ENCODE results near the gene TMEM250. TPM values are rescaled to one million over a fixed set of nuclear protein-coding genes. Genes with fewer than 3 reads are reported as not detected.
A peak's percentile ranks its signal among the peaks of the same experiment; 100 is the strongest.

Gene TMEM250
- total and polyA plus RNA-seq, 9 of the 15 experiments (the other 6 are each of a cell fraction or from before 2014, with no cell fraction given), result 0.32 to 44.6 (median 12.2) TPM

DNA sequence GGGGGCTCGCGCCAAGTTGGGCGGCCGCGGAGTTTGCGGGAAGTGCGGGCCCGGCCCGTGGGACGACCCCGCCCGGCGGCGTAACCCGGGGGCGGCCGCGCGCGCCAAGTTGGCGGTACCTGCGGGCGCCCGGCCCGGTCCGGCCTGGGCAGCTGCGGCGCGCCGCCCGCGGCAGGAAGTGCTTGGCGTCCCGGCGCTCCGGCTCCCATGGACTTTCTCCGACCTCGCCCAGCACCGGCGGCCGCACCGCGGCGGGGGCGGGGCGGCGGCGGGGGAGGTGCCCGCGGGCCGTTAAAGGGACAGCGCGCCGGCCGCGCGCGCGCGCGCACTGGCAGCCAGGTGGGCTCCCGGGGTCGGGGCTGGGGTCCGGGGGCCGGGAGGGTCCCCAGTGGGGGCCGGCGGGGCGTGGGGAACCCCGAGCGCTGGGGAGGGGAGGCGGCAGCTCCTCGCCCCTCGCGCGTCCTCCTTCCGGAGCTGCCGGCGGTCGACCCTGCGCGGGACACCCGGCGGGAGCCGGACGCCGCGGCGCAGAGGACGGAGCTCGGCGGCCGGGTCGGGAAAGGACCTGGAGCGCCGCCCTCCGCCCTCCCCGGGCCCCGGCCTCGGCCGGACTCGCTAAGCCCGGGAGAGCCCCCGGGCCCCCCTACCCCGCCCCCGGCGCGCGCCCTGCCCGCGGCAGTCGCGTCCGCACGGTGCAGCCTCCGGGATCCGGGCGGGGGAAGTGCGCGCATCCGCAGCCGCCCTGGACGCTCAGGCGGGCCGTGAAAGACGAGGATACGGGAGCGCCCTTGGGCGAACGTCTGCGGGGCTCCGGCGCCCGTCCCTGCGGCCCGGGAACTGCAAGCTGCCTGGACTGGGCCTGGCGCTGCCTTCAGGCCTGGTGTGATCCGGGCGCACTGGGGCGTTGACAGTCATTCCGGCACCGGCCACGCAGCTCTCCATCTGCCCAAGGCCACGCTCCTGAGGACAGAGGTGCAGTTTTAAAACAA, 23.3 kb downstream of the TMEM250 start, which contains the start of gene NACC2:
Gene NACC2, minus strand, starts transcription at position 220 of the 989 bp plus-strand sequence. CDS start 44,768 bp downstream, outside the sequence.
- H3K9me3 ChIP-seq (replicated peaks; ENCODE audit: control insufficient read depth, insufficient read depth, low read depth, low read length), result no peaks in the 10 kb centered on the region
- peak; percentile 75 to 82 (median 80) for DNase-seq (ENCODE audit: extremely low read depth in 1 of 4, low spot score in 3 of 4)
- WGBS (ENCODE audit: insufficient coverage, low coverage, missing lambda C conversion rate), result 3% methylated on average over 28 of the region's 143 CpGs
- intact Hi-C loops (cut with micrococcal nuclease), result loop anchor here (2.0 to 10.0 kb wide), 2 partner anchors 13 to 131 kb away; partner anchors contain the start of gene UBAC1
- ATAC-seq, result peak; percentile 64
- peak within 1 kb of the TSS; percentile 93 for H3K27ac ChIP-seq (ENCODE audit: extremely low read depth, low read depth, low read length)
- H3K27me3 ChIP-seq (ENCODE audit: control insufficient read depth in 2 of 2, insufficient read depth in 2 of 2, low read length in 2 of 2), result no peaks in the 10 kb centered on the region
- H2AFZ ChIP-seq (ENCODE audit: low read depth, low read length), result peak within 1 kb of the TSS; percentile 62
- H3K9me1 ChIP-seq (ENCODE audit: control insufficient read depth, insufficient read depth, low read length), result no peaks in the 10 kb centered on the region
- H3K4me2 ChIP-seq (ENCODE audit: insufficient read depth, low read length), result peak within 1 kb of the TSS; percentile 84
- peak within 1 kb of the TSS; percentile 70 for H3K4me3 ChIP-seq
- peaks cover 44% of the 10 kb centered on the region for H3K79me2 ChIP-seq (ENCODE audit: control insufficient read depth, insufficient read depth, low read length)
- peaks cover 22% of the 10 kb centered on the region; the same call in 2 of the 3 replicates for H3K36me3 ChIP-seq (ENCODE audit: control insufficient read depth, insufficient read depth, low read length)
- no TSS peak for BruUV-seq (replicated peaks)
- peaks cover 22 to 72% of the 10 kb centered on the region in 2 experiments; a peak in 4 of 5 replicates for H3K4me1 ChIP-seq (replicated peaks in 1 of 2; ENCODE audit: control insufficient read depth in 2 of 2, insufficient read depth in 2 of 2, low read length in 2 of 2)
- H4K20me1 ChIP-seq (replicated peaks; ENCODE audit: control insufficient read depth, insufficient read depth, low read length), result peaks cover 8% of the 10 kb centered on the region; the same call in 1 of the 2 replicates
- POLR2A ChIA-PET, result interaction anchor here (0.6 to 1.4 kb wide), 3 partner anchors 11 to 16 kb away, joined by 3 read pairs; no protein-coding TSS in a partner anchor
- H3K9ac ChIP-seq (ENCODE audit: insufficient read depth in 1 of 2, low read depth in 2 of 2, low read length in 2 of 2), result peak within 1 kb of the TSS; percentile 78 to 98
- no peak for FAIRE-seq
- CTCF ChIA-PET (ENCODE audit: low intra/inter-chr PET ratio), result no interaction called here
- in situ Hi-C loops (cut with MboI), result no loop called here
- TF ChIP-seq GABPB1 (CRISPR knock-in tag; IDR thresholded peaks at IDR 0.05) (peak; percentile 50; the same call in 1 of the 2 replicates), SIN3A (IDR thresholded peaks at IDR 0.05; ENCODE audit: borderline replicate concordance in 2 of 2, control insufficient read depth in 1 of 2, low read depth in 2 of 2, low read length in 2 of 2) (peak; percentile 56 to 67; a peak in 2 of 4 replicates), RBBP5 (IDR thresholded peaks at IDR 0.05; ENCODE audit: borderline replicate concordance, insufficient read depth, low read length, poor library complexity, severe bottlenecking) (peak; percentile 55), RB1 (IDR thresholded peaks at IDR 0.05; ENCODE audit: low read depth) (0 out of 2 replicates have a peak, but pooled peaks have one; percentile 51), ZNF589 (CRISPR knock-in tag; IDR thresholded peaks at IDR 0.05; ENCODE audit: low read depth) (no peak), SMAD4 (CRISPR knock-in tag; conservative IDR thresholded peaks at IDR 0.05) (peak; percentile 23), ZFX (CRISPR knock-in tag; IDR thresholded peaks at IDR 0.05) (peak; percentile 57), L3MBTL2 (IDR thresholded peaks at IDR 0.05) (peak; percentile 20; the same call in 1 of the 2 replicates), POLR2H (tag; IDR thresholded peaks at IDR 0.05; ENCODE audit: low read depth) (no peak), ZNF766 (CRISPR knock-in tag; conservative IDR thresholded peaks at IDR 0.05) (0 out of 2 replicates have a peak, but pooled peaks have one; percentile 41), XRCC5 (IDR thresholded peaks at IDR 0.05; ENCODE audit: low read depth, low read length) (no peak), BRCA1 (IDR thresholded peaks at IDR 0.05) (no peak), BRCA1 (CRISPR knock-in tag; IDR thresholded peaks at IDR 0.05) (no peak)
- TF ChIP-seq, protein P1, sequence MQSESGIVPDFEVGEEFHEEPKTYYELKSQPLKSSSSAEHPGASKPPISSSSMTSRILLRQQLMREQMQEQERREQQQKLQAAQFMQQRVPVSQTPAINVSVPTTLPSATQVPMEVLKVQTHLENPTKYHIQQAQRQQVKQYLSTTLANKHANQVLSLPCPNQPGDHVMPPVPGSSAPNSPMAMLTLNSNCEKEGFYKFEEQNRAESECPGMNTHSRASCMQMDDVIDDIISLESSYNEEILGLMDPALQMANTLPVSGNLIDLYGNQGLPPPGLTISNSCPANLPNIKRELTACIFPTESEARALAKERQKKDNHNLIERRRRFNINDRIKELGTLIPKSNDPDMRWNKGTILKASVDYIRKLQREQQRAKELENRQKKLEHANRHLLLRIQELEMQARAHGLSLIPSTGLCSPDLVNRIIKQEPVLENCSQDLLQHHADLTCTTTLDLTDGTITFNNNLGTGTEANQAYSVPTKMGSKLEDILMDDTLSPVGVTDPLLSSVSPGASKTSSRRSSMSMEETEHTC (IDR thresholded peaks at IDR 0.05), result no peak
- TF ChIP-seq, protein P2, sequence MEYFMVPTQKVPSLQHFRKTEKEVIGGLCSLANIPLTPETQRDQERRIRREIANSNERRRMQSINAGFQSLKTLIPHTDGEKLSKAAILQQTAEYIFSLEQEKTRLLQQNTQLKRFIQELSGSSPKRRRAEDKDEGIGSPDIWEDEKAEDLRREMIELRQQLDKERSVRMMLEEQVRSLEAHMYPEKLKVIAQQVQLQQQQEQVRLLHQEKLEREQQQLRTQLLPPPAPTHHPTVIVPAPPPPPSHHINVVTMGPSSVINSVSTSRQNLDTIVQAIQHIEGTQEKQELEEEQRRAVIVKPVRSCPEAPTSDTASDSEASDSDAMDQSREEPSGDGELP (CRISPR knock-in tag; IDR thresholded peaks at IDR 0.05; ENCODE audit: borderline replicate concordance), result peak; percentile 47; the same call in 1 of the 2 replicates
- TF ChIP-seq, protein P3, sequence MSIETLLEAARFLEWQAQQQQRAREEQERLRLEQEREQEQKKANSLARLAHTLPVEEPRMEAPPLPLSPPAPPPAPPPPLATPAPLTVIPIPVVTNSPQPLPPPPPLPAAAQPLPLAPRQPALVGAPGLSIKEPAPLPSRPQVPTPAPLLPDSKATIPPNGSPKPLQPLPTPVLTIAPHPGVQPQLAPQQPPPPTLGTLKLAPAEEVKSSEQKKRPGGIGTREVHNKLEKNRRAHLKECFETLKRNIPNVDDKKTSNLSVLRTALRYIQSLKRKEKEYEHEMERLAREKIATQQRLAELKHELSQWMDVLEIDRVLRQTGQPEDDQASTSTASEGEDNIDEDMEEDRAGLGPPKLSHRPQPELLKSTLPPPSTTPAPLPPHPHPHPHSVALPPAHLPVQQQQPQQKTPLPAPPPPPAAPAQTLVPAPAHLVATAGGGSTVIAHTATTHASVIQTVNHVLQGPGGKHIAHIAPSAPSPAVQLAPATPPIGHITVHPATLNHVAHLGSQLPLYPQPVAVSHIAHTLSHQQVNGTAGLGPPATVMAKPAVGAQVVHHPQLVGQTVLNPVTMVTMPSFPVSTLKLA (conservative IDR thresholded peaks at IDR 0.05), result no peak
